ENCODE data around the gene UCN. TPM values are rescaled to one million over a fixed set of nuclear protein-coding genes. Genes with fewer than 3 reads are reported as not detected.
A peak's percentile ranks its signal among the peaks of the same experiment; 100 is the strongest.

The UCN gene
- total and polyA plus RNA-seq, 2 experiments from 2014 or later: 1.0 to 2.9 TPM

DNA sequence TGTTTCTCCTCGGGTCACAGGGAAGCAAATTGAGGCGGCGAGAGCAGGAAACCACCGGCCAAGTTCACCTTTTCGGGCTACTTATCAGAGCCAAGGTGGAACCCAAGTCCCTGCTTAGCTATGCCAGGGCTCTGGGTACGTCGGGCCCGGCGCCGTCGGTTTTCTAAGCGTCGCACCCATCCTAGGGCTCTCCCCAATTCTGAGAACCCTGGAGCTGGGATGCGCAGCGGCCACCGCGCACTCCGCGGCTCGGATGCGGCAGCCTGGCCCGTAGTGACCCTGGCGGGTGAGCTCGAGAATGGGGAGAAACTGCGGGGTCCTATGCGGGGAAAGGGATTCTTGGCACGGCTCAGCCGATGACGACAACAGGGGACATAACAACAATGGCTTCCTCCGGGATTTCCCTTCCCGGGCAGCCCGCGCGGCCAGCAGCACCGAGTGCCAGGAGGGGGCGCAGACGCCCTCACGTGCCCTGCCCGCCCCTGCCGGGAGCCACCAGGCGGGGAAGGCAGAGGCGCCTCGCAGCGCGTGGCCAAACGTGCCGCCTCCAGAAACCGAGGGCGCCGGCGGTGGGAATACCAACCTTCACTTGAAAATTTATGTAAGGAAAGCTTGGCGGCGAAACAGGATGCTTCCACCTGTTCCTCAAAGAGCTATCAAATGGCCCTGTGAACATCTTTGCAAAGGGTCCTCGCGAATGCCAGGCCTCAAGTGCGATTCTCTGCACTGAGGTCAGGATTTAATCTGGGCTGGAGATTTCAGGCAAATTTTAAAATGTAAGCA is 43.3 kb downstream of the UCN start:
- peaks cover 31% of the 10 kb centered on the region for H3K4me1 ChIP-seq (ENCODE audit: insufficient read depth)
- H3K27ac ChIP-seq: no peak overlapping the region
- no peaks in the 10 kb centered on the region for H3K9me2 ChIP-seq (replicated peaks; ENCODE audit: insufficient read depth)
- DNase-seq (ENCODE audit: low spot score): peak; percentile 85
- peak overlapping the region; percentile 39 for H3K4me3 ChIP-seq
- H3K27me3 ChIP-seq: peaks cover 83% of the 10 kb centered on the region
- H2AFZ ChIP-seq: peak overlapping the region; percentile 81
- H3K79me2 ChIP-seq: no peaks in the 10 kb centered on the region
- H3K9me3 ChIP-seq (ENCODE audit: low read depth): no peaks in the 10 kb centered on the region
- peak overlapping the region; percentile 99 for H3K4me2 ChIP-seq
- 7% methylated on average over 44 of the region's 56 CpGs for WGBS (ENCODE audit: low lambda C conversion rate, missing lambda C conversion rate)
- TF ChIP-seq CTCF (IDR thresholded peaks at IDR 0.05; ENCODE audit: poor library complexity): peak; percentile 53
- peak; percentile 7 for TF ChIP-seq EZH2 (IDR thresholded peaks at IDR 0.05; ENCODE audit: borderline replicate concordance)
- no peak for TF ChIP-seq EZH2phosphoT487 (IDR thresholded peaks at IDR 0.05; ENCODE audit: low read depth, severe bottlenecking, unreplicated experiment)
- H3K36me3 ChIP-seq (replicated peaks; ENCODE audit: insufficient read depth, low read depth): no peaks in the 10 kb centered on the region
- no peaks in the 10 kb centered on the region for H4K20me1 ChIP-seq (ENCODE audit: insufficient read depth, poor library complexity, severe bottlenecking)

DNA sequence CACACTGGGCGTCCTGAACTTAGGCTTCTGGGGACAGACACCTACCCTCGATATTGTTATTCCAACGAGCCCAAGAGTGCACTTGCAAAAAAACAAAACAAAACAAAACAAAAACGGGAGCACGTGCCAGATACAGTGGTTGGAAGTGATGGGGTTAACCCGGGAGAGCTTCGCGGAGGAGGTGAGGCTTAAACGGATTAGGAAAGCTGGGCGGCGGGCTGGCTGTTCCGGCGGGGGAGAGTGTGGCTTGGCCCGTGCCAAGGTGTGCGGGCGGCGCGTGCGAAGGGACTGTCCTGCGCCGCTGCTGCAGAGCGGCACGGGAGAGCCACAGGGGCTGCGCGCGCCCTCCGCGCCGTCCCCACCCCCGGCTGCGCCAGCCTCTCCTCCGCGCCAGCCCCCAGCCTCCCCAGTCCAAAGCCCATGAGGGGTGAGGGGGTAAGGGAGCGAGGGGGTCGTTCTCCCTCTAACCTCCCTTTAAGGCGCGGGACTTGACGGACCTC is 43.9 kb downstream of the UCN start:
- H3K4me1 ChIP-seq (ENCODE audit: insufficient read depth): peaks cover 31% of the 10 kb centered on the region
- TF ChIP-seq EZH2 (IDR thresholded peaks at IDR 0.05; ENCODE audit: borderline replicate concordance): peak; percentile 63
- no peak for TF ChIP-seq CTCF (IDR thresholded peaks at IDR 0.05; ENCODE audit: poor library complexity)
- TF ChIP-seq EZH2phosphoT487 (IDR thresholded peaks at IDR 0.05; ENCODE audit: low read depth, severe bottlenecking, unreplicated experiment): no peak
- peak overlapping the region; percentile 81 for H2AFZ ChIP-seq
- no peak overlapping the region for H3K27ac ChIP-seq
- peaks cover 83% of the 10 kb centered on the region for H3K27me3 ChIP-seq
- H3K9me3 ChIP-seq (ENCODE audit: low read depth): no peaks in the 10 kb centered on the region
- WGBS (ENCODE audit: low lambda C conversion rate, missing lambda C conversion rate): 2% methylated on average over 20 of the region's 38 CpGs
- H3K4me2 ChIP-seq: peak overlapping the region; percentile 99
- H3K36me3 ChIP-seq (replicated peaks; ENCODE audit: insufficient read depth, low read depth): no peaks in the 10 kb centered on the region
- no peaks in the 10 kb centered on the region for H3K9me2 ChIP-seq (replicated peaks; ENCODE audit: insufficient read depth)
- no peaks in the 10 kb centered on the region for H4K20me1 ChIP-seq (ENCODE audit: insufficient read depth, poor library complexity, severe bottlenecking)
- DNase-seq (ENCODE audit: low spot score): peak; percentile 39
- no peak overlapping the region for H3K4me3 ChIP-seq
- H3K79me2 ChIP-seq: no peaks in the 10 kb centered on the region

DNA sequence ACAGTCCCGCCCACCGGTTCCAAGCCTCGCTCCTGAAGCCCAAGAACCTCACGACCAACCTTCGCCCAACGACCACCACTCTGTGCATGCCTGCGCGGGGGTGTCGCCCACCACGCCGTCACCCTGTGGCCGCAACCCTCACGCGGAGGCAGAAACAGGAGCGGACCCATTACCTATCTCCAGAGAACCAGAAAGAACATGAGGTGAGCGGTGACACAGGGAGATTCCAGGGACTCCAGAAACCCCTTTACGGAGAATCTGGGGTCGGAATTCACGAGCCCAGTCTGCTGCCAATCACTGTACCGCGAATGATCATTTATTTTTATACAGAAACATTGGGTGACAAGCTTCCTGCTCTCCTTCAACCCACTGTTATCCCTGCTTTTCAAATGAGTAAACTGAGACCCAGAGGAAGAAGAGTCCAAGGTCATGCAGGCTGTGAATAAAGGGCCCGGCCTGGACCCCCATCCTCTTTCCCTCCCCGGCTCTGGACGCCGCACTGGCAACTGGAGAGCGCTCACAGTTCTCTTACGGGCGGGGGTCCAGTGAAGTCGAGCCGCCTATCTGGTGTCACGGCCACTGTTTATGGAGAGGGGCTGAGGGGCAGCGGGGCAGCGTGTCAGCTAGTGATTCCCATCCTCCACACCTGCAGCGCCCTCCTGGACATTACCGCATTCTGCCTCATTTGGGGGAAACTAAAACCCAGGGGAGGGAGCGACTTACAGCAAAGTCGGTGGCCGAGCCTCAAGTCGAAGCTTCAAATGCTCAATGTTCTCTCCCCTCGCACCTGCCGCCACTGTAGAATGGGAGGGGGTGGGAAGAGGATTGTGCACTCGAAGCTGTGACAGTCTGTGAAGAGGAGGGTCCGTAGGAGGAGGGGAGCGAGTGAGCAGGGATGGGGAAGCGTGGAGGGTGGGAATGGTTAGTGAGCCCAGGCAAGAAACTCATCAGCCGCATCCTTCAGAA is 44.7 kb downstream of the UCN start:
- WGBS (ENCODE audit: low lambda C conversion rate, missing lambda C conversion rate): 4% methylated on average over 42 of the region's 46 CpGs
- no peaks in the 10 kb centered on the region for H3K9me3 ChIP-seq (ENCODE audit: low read depth)
- peaks cover 31% of the 10 kb centered on the region for H3K4me1 ChIP-seq (ENCODE audit: insufficient read depth)
- H3K4me2 ChIP-seq: peak overlapping the region; percentile 99
- no peak for DNase-seq (ENCODE audit: low spot score)
- H3K27me3 ChIP-seq: peaks cover 87% of the 10 kb centered on the region
- no peaks in the 10 kb centered on the region for H3K79me2 ChIP-seq
- H4K20me1 ChIP-seq (ENCODE audit: insufficient read depth, poor library complexity, severe bottlenecking): no peaks in the 10 kb centered on the region
- TF ChIP-seq EZH2 (IDR thresholded peaks at IDR 0.05; ENCODE audit: borderline replicate concordance): peak; percentile 97
- TF ChIP-seq EZH2phosphoT487 (IDR thresholded peaks at IDR 0.05; ENCODE audit: low read depth, severe bottlenecking, unreplicated experiment): peak; percentile 59
- TF ChIP-seq CTCF (IDR thresholded peaks at IDR 0.05; ENCODE audit: poor library complexity): no peak
- H3K27ac ChIP-seq: no peak overlapping the region
- H2AFZ ChIP-seq: peak overlapping the region; percentile 81
- H3K4me3 ChIP-seq: peak overlapping the region; percentile 29
- no peaks in the 10 kb centered on the region for H3K9me2 ChIP-seq (replicated peaks; ENCODE audit: insufficient read depth)
- no peaks in the 10 kb centered on the region for H3K36me3 ChIP-seq (replicated peaks; ENCODE audit: insufficient read depth, low read depth)

Measured in hepatocyte (in vitro differentiated cells).